ENCODE data around the gene FOXP1. TPM values are rescaled to one million over a fixed set of nuclear protein-coding genes. Genes with fewer than 3 reads are reported as not detected.

Gene FOXP1
- total RNA-seq, 1 experiment from 2014 or later, result 2.9 TPM

DNA sequence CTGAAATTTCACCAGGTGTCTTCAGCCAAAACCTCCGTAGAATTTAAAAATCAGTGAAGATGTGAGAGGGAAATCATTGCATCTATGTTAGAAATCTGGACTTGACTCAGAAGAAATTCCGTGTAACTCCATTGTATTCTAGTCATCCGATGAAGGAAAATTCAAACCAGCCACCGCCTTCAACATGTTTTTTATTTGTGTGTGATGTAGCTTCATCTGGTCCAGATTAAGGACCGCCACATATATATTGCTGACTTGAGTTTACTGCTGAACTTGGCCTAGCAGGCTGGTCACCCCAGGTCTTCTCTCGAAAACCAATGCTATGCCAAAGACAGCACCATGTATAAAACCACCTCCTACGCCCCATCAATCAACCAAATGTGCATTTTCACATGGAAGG, 120.9 kb downstream of the FOXP1 start:
- DNase-seq (ENCODE audit: low read depth, low spot score) (no peak), ATAC-seq (no peak)
- intact Hi-C loops (cut with micrococcal nuclease; ENCODE audit: unreplicated experiment), result no loop called here
- ChIA-PET CTCF (no interaction called here), POLR2A (no interaction called here)
- no peak for TF ChIP-seq TCF7L2 (IDR thresholded peaks at IDR 0.05; ENCODE audit: low read depth, low read length)
- TF ChIP-seq, protein P1, sequence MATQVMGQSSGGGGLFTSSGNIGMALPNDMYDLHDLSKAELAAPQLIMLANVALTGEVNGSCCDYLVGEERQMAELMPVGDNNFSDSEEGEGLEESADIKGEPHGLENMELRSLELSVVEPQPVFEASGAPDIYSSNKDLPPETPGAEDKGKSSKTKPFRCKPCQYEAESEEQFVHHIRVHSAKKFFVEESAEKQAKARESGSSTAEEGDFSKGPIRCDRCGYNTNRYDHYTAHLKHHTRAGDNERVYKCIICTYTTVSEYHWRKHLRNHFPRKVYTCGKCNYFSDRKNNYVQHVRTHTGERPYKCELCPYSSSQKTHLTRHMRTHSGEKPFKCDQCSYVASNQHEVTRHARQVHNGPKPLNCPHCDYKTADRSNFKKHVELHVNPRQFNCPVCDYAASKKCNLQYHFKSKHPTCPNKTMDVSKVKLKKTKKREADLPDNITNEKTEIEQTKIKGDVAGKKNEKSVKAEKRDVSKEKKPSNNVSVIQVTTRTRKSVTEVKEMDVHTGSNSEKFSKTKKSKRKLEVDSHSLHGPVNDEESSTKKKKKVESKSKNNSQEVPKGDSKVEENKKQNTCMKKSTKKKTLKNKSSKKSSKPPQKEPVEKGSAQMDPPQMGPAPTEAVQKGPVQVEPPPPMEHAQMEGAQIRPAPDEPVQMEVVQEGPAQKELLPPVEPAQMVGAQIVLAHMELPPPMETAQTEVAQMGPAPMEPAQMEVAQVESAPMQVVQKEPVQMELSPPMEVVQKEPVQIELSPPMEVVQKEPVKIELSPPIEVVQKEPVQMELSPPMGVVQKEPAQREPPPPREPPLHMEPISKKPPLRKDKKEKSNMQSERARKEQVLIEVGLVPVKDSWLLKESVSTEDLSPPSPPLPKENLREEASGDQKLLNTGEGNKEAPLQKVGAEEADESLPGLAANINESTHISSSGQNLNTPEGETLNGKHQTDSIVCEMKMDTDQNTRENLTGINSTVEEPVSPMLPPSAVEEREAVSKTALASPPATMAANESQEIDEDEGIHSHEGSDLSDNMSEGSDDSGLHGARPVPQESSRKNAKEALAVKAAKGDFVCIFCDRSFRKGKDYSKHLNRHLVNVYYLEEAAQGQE (IDR thresholded peaks at IDR 0.05; ENCODE audit: insufficient read depth in 1 of 2, low read depth in 2 of 2, low read length in 1 of 2), result no peak
- TF ChIP-seq POLR2AphosphoS5 (IDR thresholded peaks at IDR 0.05; ENCODE audit: low read depth, low read length), result no peak
- no peak for TF ChIP-seq SIN3A (IDR thresholded peaks at IDR 0.05; ENCODE audit: borderline replicate concordance, insufficient read depth, low read depth, low read length)
- TF ChIP-seq, protein P2, sequence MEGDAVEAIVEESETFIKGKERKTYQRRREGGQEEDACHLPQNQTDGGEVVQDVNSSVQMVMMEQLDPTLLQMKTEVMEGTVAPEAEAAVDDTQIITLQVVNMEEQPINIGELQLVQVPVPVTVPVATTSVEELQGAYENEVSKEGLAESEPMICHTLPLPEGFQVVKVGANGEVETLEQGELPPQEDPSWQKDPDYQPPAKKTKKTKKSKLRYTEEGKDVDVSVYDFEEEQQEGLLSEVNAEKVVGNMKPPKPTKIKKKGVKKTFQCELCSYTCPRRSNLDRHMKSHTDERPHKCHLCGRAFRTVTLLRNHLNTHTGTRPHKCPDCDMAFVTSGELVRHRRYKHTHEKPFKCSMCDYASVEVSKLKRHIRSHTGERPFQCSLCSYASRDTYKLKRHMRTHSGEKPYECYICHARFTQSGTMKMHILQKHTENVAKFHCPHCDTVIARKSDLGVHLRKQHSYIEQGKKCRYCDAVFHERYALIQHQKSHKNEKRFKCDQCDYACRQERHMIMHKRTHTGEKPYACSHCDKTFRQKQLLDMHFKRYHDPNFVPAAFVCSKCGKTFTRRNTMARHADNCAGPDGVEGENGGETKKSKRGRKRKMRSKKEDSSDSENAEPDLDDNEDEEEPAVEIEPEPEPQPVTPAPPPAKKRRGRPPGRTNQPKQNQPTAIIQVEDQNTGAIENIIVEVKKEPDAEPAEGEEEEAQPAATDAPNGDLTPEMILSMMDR (IDR thresholded peaks at IDR 0.05), result no peak
- Histone ChIP-seq H3K4me1 (ENCODE audit: control insufficient read depth, insufficient read depth, low read length) (no peaks in the 10 kb centered on the region), H3K4me3 (ENCODE audit: low read depth in 2 of 2, low read length in 2 of 2) (no peak overlapping the region), H3K27ac (ENCODE audit: low read length) (no peak overlapping the region), H3K27me3 (ENCODE audit: control insufficient read depth, insufficient read depth, low read length) (no peaks in the 10 kb centered on the region; the same call in 1 of the 2 replicates), H3K36me3 (ENCODE audit: control insufficient read depth, insufficient read depth, low read length) (no peaks in the 10 kb centered on the region), H3K9me3 (ENCODE audit: control insufficient read depth, insufficient read depth, low read depth, low read length) (no peaks in the 10 kb centered on the region)
- no TSS peak for BruUV-seq (replicated peaks)
- in situ Hi-C loops (cut with HindIII; ENCODE audit: low pct_unique_long_range_greater_than_20kb, low sequenced_read_pairs), result no loop called here

DNA sequence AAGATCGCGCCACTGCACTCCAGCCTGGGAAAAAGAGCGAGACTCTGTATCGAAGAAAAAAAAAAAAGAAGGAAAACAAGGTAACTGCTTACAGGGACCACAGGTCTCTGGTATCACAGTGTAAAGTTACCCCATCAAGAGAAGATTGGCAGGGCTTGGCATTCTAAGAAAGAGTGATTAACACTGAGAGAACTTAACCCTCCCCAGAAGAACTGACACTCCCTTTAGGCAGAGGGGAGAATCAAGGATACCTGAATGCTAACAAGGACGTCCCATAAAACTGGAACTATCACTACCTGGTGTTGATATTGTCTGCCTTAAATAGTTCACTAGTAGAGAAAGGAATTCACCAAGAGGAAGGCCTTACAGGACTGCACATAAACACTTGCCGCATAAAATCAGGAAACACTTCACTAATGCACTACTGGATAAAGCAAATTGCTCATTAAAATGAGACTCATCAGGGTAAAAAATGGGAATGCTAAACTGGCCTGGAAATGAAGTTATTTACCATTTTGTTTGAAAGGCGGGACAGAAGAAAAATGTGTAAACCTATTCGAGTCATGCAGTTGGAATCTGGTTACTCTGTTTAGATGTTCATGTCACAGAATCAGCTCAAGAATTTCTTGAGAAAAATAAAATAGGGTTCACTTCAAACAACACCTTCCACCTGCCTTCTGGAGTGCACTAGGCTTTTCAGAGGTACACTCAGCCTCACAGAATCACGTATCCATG, 121.6 kb downstream of the FOXP1 start:
- TF ChIP-seq SIN3A (IDR thresholded peaks at IDR 0.05; ENCODE audit: borderline replicate concordance, insufficient read depth, low read depth, low read length), result no peak
- TF ChIP-seq, protein P2 (IDR thresholded peaks at IDR 0.05), result no peak
- TF ChIP-seq POLR2AphosphoS5 (IDR thresholded peaks at IDR 0.05; ENCODE audit: low read depth, low read length), result no peak
- no peak for TF ChIP-seq TCF7L2 (IDR thresholded peaks at IDR 0.05; ENCODE audit: low read depth, low read length)
- TF ChIP-seq, protein P1 (IDR thresholded peaks at IDR 0.05; ENCODE audit: insufficient read depth in 1 of 2, low read depth in 2 of 2, low read length in 1 of 2), result no peak

More for the DNA sequence above, 121.6 kb downstream of the FOXP1 start:
- intact Hi-C loops (cut with micrococcal nuclease; ENCODE audit: unreplicated experiment) (no loop called here), in situ Hi-C loops (cut with HindIII; ENCODE audit: low pct_unique_long_range_greater_than_20kb, low sequenced_read_pairs) (no loop called here)
- ChIA-PET POLR2A (no interaction called here), CTCF (no interaction called here)
- H3K36me3 ChIP-seq (ENCODE audit: control insufficient read depth, insufficient read depth, low read length), result no peaks in the 10 kb centered on the region
- no peak for DNase-seq (ENCODE audit: low read depth, low spot score)
- no peak for ATAC-seq
- no peaks in the 10 kb centered on the region for H3K9me3 ChIP-seq (ENCODE audit: control insufficient read depth, insufficient read depth, low read depth, low read length)
- H3K27ac ChIP-seq (ENCODE audit: low read length), result no peak overlapping the region
- H3K4me3 ChIP-seq (ENCODE audit: low read depth in 2 of 2, low read length in 2 of 2), result no peak overlapping the region
- no peaks in the 10 kb centered on the region; the same call in 1 of the 2 replicates for H3K27me3 ChIP-seq (ENCODE audit: control insufficient read depth, insufficient read depth, low read length)
- no peaks in the 10 kb centered on the region for H3K4me1 ChIP-seq (ENCODE audit: control insufficient read depth, insufficient read depth, low read length)
- BruUV-seq (replicated peaks), result no TSS peak

All from Panc1 (cell line).